IMR-90 (cell line): ENCODE measurements around the gene PLAAT1. TPM values are rescaled to one million over a fixed set of nuclear protein-coding genes. Genes with fewer than 3 reads are reported as not detected.

ENCODE experiments used
- ATAC-seq: fragments of 200-7000 bp; cut with Tn5 transposase; 2 replicates; pipeline ENCODE4 v1.9.1; 2020; ENCODE audit warnings: low read depth, mild to moderate bottlenecking, moderate library complexity
- BruUV-seq: library from RNA; stranded (reverse); fragments of 400-500 nt; replicated peaks from 2 replicates; lab custom pipeline; 2021; lab: Mats Ljungman, UMichigan
- CTCF ChIA-PET: fragments of 300-600 bp; formaldehyde crosslinking; extraction: SDS; loops from one replicate; lab custom pipeline; 2021; ENCODE audit warnings: antibody characterized with exemption; lab: Yijun Ruan, JAX
- POLR2A ChIA-PET: fragments of 300-600 bp; sonication (Branson Sonifier 250); formaldehyde crosslinking; loops from one replicate; lab custom pipeline; 2022; ENCODE audit warnings: antibody characterized with exemption; ENCODE audit not compliant: unreplicated experiment; lab: Charles Lee
- DNase-seq: peaks from one replicate; pipeline ENCODE4 v3.0.0; 2013
- H2AFZ ChIP-seq: replicated peaks from 2 replicates; pipeline ENCODE3; 2013; ENCODE audit warnings: low read length, mild to moderate bottlenecking; ENCODE audit not compliant: poor library complexity
- H2AK5ac ChIP-seq: 2 replicates; pipeline ENCODE4 v1.6.1; 2013; ENCODE audit warnings: low read depth, low read length, inconsistent platforms
- H2AK9ac ChIP-seq: replicated peaks from 2 replicates; pipeline ENCODE3; 2013; ENCODE audit warnings: mild to moderate bottlenecking, low read depth, low read length, moderate library complexity; ENCODE audit not compliant: poor library complexity
- H2BK120ac ChIP-seq: 2 replicates; pipeline ENCODE4 v1.6.1; 2013; ENCODE audit warnings: low read depth, low read length, inconsistent platforms
- H2BK15ac ChIP-seq: 3 replicates; pipeline ENCODE4 v1.6.1; 2013; ENCODE audit warnings: low read depth, low read length, inconsistent platforms
- H2BK20ac ChIP-seq: 2 replicates; pipeline ENCODE4 v1.6.1; 2013; ENCODE audit warnings: low read depth, mild to moderate bottlenecking, inconsistent platforms, low read length, moderate library complexity
- H2BK5ac ChIP-seq: 2 replicates; pipeline ENCODE4 v1.6.1; 2013; ENCODE audit warnings: mild to moderate bottlenecking, low read depth, low read length, inconsistent platforms; ENCODE audit not compliant: poor library complexity, severe bottlenecking
- H3K14ac ChIP-seq: replicated peaks from 2 replicates; pipeline ENCODE4 v1.6.1; 2013; ENCODE audit warnings: low read depth, low read length, inconsistent platforms
- H3K18ac ChIP-seq: 2 replicates; pipeline ENCODE4 v1.6.1; 2013; ENCODE audit warnings: low read depth, low read length, control low read depth
- H3K23ac ChIP-seq: 2 replicates; pipeline ENCODE4 v1.6.1; 2013; ENCODE audit warnings: low read depth, low read length, inconsistent platforms
- H3K27ac ChIP-seq: 2 replicates; pipeline ENCODE4 v1.5.1; 2013; ENCODE audit warnings: mild to moderate bottlenecking, control low read depth, low read length; ENCODE audit not compliant: insufficient read depth
- H3K27me3 ChIP-seq: 2 replicates; pipeline ENCODE4 v1.6.1; 2013; ENCODE audit warnings: low read length; ENCODE audit not compliant: control insufficient read depth, insufficient read depth
- H3K36me3 ChIP-seq: 2 replicates; pipeline ENCODE4 v1.6.1; 2013; ENCODE audit warnings: low read length, mixed read lengths; ENCODE audit not compliant: control insufficient read depth, insufficient read depth
- H3K4ac ChIP-seq: 2 replicates; pipeline ENCODE4 v1.6.1; 2013; ENCODE audit warnings: low read depth, low read length, inconsistent platforms
- H3K4me1 ChIP-seq: 2 replicates; pipeline ENCODE4 v1.6.1; 2013; ENCODE audit warnings: low read length, mixed read lengths; ENCODE audit not compliant: control insufficient read depth, insufficient read depth
- H3K4me2 ChIP-seq: 2 replicates; pipeline ENCODE4 v1.6.1; 2013; ENCODE audit warnings: low read depth, mild to moderate bottlenecking, control low read depth, low read length, moderate library complexity
- H3K4me3 ChIP-seq: 2 replicates; pipeline ENCODE4 v1.5.1; 2013; ENCODE audit warnings: low read depth, mild to moderate bottlenecking, control low read depth, low read length, moderate library complexity; ENCODE audit not compliant: insufficient read depth
- H3K56ac ChIP-seq: 2 replicates; pipeline ENCODE4 v1.6.1; 2013; ENCODE audit warnings: low read length, inconsistent platforms; ENCODE audit not compliant: insufficient read depth; ENCODE audit errors: extremely low read depth
- H3K79me1 ChIP-seq, 2 experiments: 2 replicates each; pipeline ENCODE4 v1.6.1; 2013; ENCODE audit warnings: low read length in 2 of 2, inconsistent platforms in 1 of 2, low read depth in 1 of 2
- H3K9ac ChIP-seq: 2 replicates; pipeline ENCODE4 v1.6.1; 2013; ENCODE audit warnings: low read depth, low read length, control low read depth
- H3K9me1 ChIP-seq: 2 replicates; pipeline ENCODE4 v1.6.1; 2013; ENCODE audit warnings: low read length, inconsistent platforms; ENCODE audit not compliant: insufficient read depth
- H3K9me3 ChIP-seq: 2 replicates; pipeline ENCODE4 v1.6.1; 2013; ENCODE audit warnings: low read length; ENCODE audit not compliant: control insufficient read depth, insufficient read depth
- H4K20me1 ChIP-seq: 2 replicates; pipeline ENCODE4 v1.6.1; 2013; ENCODE audit warnings: low read length, inconsistent platforms; ENCODE audit not compliant: insufficient read depth
- H4K5ac ChIP-seq: 2 replicates; pipeline ENCODE4 v1.6.1; 2013; ENCODE audit warnings: mild to moderate bottlenecking, low read depth, low read length, control low read depth
- H4K8ac ChIP-seq, 2 experiments: 2 replicates each; pipeline ENCODE4 v1.6.1; 2013; ENCODE audit warnings: low read depth in 2 of 2, low read length in 2 of 2, control low read depth in 1 of 2, inconsistent platforms in 1 of 2
- H4K91ac ChIP-seq: 2 replicates; pipeline ENCODE4 v1.6.1; 2013; ENCODE audit warnings: low read depth, low read length, inconsistent platforms; ENCODE audit not compliant: insufficient read depth
- WGBS, 2 experiments: methylation state at CpG; one replicate each; pipeline versions ENCODE4 v1.1.5 to v1.1.7; 2013; ENCODE audit warnings: missing lambda C conversion rate in 2 of 2; ENCODE audit not compliant: insufficient read length in 1 of 2; ENCODE audit errors: extremely low coverage in 2 of 2; 5-methylcytosine and 5-hydroxymethylcytosine counted together
- dilution Hi-C: fragments of 300-500 bp; cut with HindIII; formaldehyde crosslinking; loops from one replicate; pipeline ENCODE4 v1.14.3; 2018; ENCODE audit warnings: low sequenced_read_pairs; ENCODE audit not compliant: unreplicated experiment
- in situ Hi-C: fragments of 300-500 bp; cut with MboI; formaldehyde crosslinking; loops from 3 replicates; pipeline ENCODE4 v1.14.3; 2019; ENCODE audit warnings: low sequenced_read_pairs, inconsistent platforms, mixed read lengths
- intact Hi-C: fragments of 100-400 bp; cut with micrococcal nuclease; formaldehyde crosslinking; loops from 2 replicates; pipeline ENCODE4 v1.10.0; 2022
- polyA plus RNA-seq, 3 experiments: library from polyadenylated mRNA; depleted of rRNA; stranded (reverse); fragments of >200 nt; gene quantifications; 2 replicates each; pipeline ENCODE4 v1.2.3, GENCODE V29; 2012; ENCODE audit warnings: low replicate concordance in 1 of 3
- total RNA-seq: library from RNA; depleted of rRNA; stranded (reverse); fragments of >200 nt; gene quantifications from 2 replicates; pipeline ENCODE4 v1.2.3, GENCODE V29; 2012
- TF ChIP-seq, protein P1 (sequence below): fragments of 150-350 bp; IDR thresholded peaks from 2 replicates; pipeline ENCODE4 v1.6.1; 2016; ENCODE audit warnings: low read depth, mild to moderate bottlenecking, low read length, moderate library complexity, borderline replicate concordance

PLAAT1 gene
- total and polyA plus RNA-seq, 2 of the 4 experiments (the other 2 are of a cell fraction): 0.54 to 0.68 TPM

GRCh38 chr3:193271101-193271840 is 30.2 kb downstream of the PLAAT1 start:
- ChIA-PET POLR2A (no interaction called here), CTCF (no interaction called here)

More at GRCh38 chr3:193271101-193271840, 30.2 kb downstream of the PLAAT1 start:
- Histone ChIP-seq H4K5ac (no peak overlapping the region), H2BK120ac (no peak overlapping the region), H3K9ac (no peak overlapping the region), H2AK9ac (no peak overlapping the region), H3K56ac (no peak overlapping the region), H3K23ac (no peak overlapping the region), H3K4me1 (no peaks in the 10 kb centered on the region), H4K91ac (no peak overlapping the region), H3K36me3 (no peaks in the 10 kb centered on the region), H3K79me1 (no peaks in the 10 kb centered on the region), H3K4me3 (no peak overlapping the region), H3K27me3 (no peaks in the 10 kb centered on the region), H3K9me3 (0 out of 2 replicates have a peak, but pooled peaks cover 2% of the 10 kb centered on the region), H2BK5ac (no peak overlapping the region), H2AK5ac (no peak overlapping the region), H3K14ac (no peak overlapping the region), H3K4ac (no peak overlapping the region), H2AFZ (no peak overlapping the region), H2BK20ac (no peak overlapping the region), H3K9me1 (no peaks in the 10 kb centered on the region), H2BK15ac (no peak overlapping the region), H3K18ac (no peak overlapping the region), H4K20me1 (no peaks in the 10 kb centered on the region), H3K4me2 (no peak overlapping the region), H3K27ac (no peak overlapping the region), H4K8ac (no peak overlapping the region)
- in situ Hi-C loops: no loop called here
- no TSS peak for BruUV-seq
- intact Hi-C loops: no loop called here
- TF ChIP-seq, protein P1, sequence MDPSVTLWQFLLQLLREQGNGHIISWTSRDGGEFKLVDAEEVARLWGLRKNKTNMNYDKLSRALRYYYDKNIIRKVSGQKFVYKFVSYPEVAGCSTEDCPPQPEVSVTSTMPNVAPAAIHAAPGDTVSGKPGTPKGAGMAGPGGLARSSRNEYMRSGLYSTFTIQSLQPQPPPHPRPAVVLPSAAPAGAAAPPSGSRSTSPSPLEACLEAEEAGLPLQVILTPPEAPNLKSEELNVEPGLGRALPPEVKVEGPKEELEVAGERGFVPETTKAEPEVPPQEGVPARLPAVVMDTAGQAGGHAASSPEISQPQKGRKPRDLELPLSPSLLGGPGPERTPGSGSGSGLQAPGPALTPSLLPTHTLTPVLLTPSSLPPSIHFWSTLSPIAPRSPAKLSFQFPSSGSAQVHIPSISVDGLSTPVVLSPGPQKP: no peak
- ATAC-seq (no peak), DNase-seq (no peak)
- WGBS, 2 experiments: no CpG with 5 or more reads among the region's 3 CpGs
- dilution Hi-C loops: no loop called here
